CD4-positive, alpha-beta T cell treated with Interleukin-17A for 4 hours (primary cell): Measurements from ENCODE around the gene TENM3.
"Not testable (repeated sequence)": the region's sequence is repeated elsewhere in the genome, so short reads cannot be mapped to it uniquely, and the experiment has no call there.

Experiments
- DNase-seq: peaks from one replicate; pipeline ENCODE4 v3.0.0-alpha.2; 2020; ENCODE audit warnings: mixed read lengths

TENM3 gene

GRCh38 chr4:182344968-182345367 lies 101.8 kb downstream of the TENM3 start:
- no peak for DNase-seq

- DNase-seq, result no peak
Measured at GRCh38 chr4:182346250-182346649, 103.0 kb downstream of the TENM3 start.

GRCh38 chr4:182346675-182347375 lies 103.6 kb downstream of the TENM3 start:
- no peak for DNase-seq

- DNase-seq, result no peak
Measured at GRCh38 chr4:182348779-182349326, 105.7 kb downstream of the TENM3 start.

DNA sequence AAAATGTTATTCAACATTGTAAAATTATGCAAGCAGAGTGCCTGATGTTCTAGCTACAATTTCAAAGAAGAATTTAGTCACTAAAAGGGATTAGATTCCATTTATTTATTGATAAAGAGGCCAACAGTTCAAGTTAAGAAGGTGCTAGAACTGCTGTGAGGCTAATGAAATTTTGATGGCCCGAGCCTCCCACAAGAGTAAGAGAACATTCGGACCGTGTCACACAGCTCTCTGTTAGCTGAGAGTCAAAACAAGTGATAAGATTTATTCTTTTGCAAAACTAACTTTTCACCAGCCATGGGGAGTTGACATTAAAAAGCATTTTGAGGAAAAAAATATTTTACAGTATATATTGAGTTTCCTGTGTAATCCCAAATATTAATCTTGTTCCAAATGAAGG lies 106.8 kb downstream of the TENM3 start:
- no peak for DNase-seq

DNA sequence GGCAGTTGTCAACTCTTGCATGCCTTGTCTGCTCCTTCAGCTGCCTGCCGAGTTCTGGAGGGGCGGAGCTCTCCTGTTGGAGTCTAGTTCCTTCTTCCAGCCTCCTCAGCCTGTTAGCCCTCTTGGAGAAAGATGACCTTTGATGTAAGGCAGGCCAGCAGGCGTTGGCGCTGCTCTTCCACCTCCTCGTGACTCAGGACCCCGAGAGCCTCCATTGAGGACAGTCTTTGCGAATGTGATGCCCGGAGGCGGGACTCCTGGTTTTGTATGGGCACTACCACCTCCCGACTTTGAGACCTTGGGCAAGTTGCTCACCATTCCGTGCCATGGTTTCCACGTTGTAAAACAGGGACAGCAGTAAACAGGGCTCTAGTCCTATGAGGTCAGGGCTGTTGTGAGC lies 108.3 kb downstream of the TENM3 start:
- DNase-seq, result no peak

DNA sequence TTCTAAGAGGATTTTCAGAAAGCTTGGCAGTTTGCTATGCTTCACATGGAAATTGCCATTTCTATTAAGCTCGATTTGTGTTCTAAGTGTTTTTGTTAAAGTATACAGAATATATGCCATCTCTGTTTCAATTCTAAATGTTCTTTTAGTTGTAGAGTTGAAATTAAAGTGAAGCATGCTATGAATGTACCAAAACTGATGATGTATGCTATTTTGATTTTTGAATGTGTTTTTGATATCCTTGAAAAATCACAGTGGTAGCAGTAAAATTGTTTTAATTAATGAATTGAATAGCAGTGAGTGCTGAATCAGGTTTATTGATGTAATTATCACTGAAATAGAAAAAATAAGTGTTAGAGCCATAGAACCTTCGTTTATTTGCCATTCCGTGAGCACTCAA lies 110.9 kb downstream of the TENM3 start:
- no peak for DNase-seq

DNA sequence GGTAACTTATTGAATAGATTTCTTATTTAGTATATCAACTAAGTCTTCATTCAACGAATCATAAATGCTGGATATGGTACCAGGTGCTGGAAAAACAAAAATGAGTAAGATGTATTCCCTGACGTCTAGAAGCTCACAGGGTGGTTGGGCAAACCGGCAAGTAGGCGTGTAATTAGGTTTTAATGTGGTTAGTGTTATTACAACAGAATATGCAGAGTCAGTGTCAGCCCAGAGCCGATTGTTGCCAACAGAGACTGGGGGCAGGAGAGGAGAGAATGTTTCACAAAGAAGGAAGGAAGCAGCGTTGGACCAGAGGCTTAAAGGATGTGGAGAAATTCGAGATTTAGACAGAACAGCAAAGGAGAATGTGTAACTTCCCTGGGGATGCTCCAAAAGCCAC lies 111.7 kb downstream of the TENM3 start:
- DNase-seq, result no peak

DNA sequence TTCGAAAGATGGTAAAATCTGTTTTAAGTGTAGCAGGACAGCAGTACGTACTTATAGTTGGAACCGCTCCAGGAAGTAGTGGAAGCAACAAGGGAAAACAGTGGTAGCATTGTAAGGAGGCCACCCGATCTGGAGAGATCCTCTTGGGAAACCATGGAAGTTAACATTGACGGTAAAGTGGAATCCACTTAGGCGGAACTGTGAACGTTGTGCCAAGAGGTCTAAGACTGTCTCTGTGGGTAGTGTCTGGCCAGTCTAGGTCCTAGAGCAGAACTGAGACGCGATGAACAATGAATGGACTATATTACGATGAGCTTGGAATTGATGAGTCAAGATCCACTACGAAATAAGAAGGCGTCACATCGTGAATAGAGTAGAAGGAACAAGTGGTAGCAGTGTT lies 124.0 kb downstream of the TENM3 start:
- DNase-seq, result no peak

GRCh38 chr4:182369211-182369610 lies 126.0 kb downstream of the TENM3 start:
- no peak for DNase-seq

- no peak for DNase-seq
Measured at GRCh38 chr4:182370491-182370890, 127.3 kb downstream of the TENM3 start.

- no peak for DNase-seq
Measured at GRCh38 chr4:182380771-182381181, 137.6 kb downstream of the TENM3 start.

DNA sequence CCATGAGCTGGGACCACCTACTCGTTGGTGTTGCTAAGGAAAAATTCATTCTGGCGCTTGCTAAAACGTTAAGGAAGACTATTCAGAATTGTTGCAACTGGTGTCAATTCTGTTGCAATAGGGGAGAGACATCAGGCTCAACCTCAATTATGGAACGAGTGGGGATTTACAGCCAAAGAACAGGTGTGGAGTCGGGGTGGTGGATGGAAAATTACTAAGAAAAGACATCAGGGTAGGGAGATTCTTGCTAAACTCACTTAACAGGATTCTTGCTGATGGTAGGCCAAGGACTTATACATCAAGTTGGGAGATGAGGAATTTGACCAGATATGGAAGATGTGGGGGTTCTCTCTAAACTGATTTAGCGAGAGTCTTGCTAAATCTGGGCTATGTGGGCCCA lies 139.7 kb downstream of the TENM3 start:
- no peak for DNase-seq

GRCh38 chr4:182384631-182385091 lies 141.5 kb downstream of the TENM3 start:
- no peak for DNase-seq

DNA sequence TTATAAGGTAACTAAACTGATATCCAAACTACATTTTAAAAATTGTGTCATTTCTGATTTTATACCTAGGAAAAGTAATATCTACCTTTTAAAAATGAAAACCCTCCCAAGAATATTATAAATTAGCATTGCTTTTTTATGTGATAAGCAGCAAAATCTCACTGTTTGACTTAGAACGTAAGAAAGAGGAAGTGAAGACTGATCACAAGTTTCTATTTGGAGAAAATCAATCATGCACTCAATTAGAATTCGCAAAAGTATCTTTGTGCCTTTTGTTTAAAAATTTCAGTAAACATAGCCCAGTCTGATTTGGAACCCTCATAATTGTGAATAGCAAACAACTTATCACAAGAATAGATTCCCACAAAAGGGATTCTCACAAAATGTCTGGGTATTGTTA lies 142.7 kb downstream of the TENM3 start:
- no peak for DNase-seq

GRCh38 chr4:182386576-182386975 lies 143.4 kb downstream of the TENM3 start:
- DNase-seq, result not testable (repeated sequence)

DNA sequence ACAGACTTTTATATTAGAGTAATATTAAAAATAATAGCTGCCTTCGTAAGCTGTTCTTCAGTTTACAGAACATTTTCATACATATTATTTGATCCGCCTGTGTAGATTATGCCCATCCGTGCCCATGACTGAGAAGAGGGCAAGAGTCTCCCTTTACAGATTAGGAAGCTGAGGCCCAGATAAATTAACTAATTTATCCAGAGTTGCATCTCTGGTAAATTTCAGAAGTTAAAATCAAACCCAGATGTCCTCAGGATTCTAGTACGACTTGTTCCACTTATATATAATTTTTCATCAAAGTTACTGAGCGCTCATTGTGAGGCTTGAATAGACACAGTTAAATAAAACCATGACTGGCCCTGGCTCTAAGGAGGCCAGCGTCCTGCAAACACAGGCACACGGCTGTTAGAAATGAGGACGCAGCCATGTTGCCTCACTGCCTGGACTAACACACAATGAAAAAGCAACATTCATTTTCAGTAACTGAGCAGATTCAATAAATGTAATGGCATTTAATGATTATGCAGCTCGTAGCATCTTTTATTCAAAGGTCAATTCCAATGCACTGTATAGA lies 148.0 kb downstream of the TENM3 start:
- no peak for DNase-seq

DNA sequence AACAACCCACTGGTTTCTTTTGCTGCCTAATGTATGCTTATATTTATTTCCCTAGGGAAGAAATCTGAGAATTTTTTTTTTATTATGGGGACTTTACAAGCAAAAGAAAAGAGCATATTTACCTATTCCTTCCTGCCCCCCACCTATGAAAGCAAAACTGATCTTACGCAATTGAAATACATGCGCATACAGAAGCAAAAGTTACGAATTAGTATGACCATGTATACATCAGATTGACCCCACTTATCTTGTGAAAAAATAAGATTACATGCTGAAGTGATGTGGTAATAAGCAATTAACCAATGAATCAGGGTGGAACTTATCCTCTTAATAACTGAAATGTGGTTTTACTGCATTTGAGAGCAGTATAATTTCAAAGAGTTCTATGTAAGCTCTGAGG lies 151.0 kb downstream of the TENM3 start:
- no peak for DNase-seq

DNA sequence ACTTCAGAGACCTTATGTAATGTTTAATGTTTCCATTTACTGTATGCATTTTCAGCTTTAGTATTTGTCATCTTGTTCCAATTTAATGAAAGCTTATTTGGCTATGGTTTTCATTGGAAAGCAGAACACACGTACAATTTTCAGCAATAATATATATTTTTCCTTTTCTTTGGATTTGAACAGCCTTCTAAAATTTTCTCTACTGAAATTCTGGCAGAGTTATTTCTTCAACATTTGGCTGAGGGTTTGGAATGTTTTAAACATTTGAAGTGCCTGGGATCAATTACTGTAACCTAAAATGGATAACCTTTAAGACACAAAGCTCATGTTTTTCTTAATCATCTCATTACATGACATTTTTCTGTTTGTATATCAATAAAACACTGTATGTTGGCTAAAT lies 156.9 kb downstream of the TENM3 start:
- DNase-seq, result no peak

DNA sequence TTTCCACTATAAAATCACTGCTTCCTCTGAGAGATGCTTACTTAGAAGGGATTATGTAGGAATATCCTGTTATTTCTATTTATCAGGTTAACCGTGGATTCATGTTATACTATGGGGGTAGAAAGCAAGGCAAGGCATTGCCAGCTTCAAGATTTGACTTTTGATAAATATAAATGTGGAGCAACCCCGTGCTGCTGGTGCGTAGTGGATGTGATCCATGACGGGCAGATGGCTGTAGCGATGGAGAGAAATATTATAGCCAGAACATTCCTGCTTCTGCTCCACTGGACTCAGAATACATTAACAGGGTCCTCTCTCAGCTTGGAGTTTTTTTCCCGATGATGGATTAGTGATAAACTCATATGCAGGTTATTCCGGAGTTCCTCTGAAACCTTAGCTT lies 157.6 kb downstream of the TENM3 start:
- no peak for DNase-seq

GRCh38 chr4:182404376-182404775 lies 161.2 kb downstream of the TENM3 start:
- DNase-seq, result no peak

DNA sequence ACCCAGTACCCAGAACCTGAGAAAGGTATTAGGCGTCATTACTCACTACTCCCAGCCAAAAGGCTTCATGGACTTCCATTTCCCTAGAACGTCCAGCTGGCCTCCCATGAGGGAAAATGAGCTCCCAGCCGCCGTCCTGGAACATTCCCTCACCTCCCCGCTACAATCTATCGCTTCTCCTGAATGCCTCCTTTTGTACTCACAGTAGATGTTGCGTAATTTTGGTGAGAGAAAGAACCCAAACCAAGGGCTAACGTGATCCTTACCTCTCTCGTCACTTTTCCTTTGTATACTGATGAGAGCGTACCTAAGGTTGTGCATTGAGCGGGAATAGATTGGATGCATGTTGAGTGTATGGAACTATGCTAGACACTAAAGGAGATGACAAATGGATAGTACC lies 161.9 kb downstream of the TENM3 start:
- no peak for DNase-seq

- DNase-seq, result no peak
Measured at GRCh38 chr4:182409271-182409670, 166.1 kb downstream of the TENM3 start.

- no peak for DNase-seq
Measured at GRCh38 chr4:182411391-182411790, 168.2 kb downstream of the TENM3 start.

DNA sequence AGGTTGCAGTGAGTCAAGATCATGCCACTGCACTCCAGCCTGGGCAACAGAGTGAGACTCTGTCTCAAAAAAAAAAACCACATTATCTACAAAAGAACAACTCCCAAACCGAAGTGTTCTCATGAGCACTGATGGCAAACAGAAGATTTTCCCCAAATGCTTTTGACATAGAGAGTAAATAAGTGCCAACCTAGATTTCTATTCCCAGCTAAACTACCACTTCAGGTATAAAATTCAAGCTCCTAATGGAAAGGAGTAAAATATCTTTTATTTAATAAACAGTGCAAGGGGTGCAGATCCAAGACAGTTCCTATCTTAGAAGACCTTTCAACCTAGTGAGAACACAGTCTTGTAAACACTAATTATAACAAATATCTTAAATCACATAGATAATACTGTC lies 170.3 kb downstream of the TENM3 start:
- DNase-seq, result no peak
